T1000 (cell line): ENCODE measurements around the gene DUSP23.

ENCODE experiments used
- DNase-seq: peaks from one replicate; lab custom pipeline; 2025; ENCODE audit warnings: mixed read lengths; lab: John Stamatoyannopoulos, UW

DUSP23 gene

DNA sequence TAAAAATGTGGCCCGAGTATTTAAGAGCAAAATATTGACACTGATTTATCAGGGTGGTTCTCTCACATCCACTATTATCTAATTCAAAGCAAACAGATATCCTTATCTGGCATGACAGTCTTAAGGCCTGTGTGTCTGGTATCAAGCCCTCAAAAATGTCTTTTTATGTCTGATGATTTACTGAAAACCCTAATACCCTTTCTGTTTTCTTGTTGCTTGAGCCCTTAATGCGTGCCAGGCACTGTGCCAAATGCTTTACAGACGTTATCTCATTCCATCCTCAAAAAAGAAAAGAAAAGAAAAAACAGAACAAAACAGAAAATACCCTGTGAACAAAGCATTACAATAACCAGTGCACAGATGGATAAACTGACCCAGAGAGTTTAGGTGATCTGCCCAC lies 5.7 kb downstream of the DUSP23 start:
- DNase-seq = no peak

- DNase-seq = no peak
These were observed 6.2 kb downstream of the DUSP23 start for GRCh38 chr1:159786966-159787365.

GRCh38 chr1:159790237-159790917 lies 9.6 kb downstream of the DUSP23 start:
- DNase-seq = no peak

GRCh38 chr1:159791031-159791430 lies 10.3 kb downstream of the DUSP23 start:
- DNase-seq = no peak

GRCh38 chr1:159791461-159791860 lies 10.7 kb downstream of the DUSP23 start:
- no peak for DNase-seq

DNA sequence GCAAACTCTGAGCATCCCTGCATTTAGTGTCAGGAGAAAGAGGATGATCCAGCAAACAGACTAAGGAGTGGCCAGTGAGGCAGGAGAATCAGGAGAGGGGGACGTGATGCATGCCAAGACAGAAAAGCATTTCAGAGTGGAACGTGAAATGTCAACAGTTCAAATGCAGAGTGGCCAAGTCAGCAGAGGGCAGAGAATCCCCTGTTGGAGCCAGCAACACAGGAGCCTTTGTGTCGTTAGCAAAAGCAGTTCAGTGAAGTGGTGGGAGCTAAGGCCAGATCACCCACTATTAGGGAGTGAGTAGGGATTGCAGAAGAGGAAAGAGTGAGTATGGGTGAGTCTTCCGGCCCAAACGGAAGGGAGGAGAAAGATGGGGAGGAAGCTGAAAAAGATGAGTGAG lies 14.8 kb downstream of the DUSP23 start:
- DNase-seq = no peak

- DNase-seq = peak; percentile 44
These were observed 18.1 kb downstream of the DUSP23 start for GRCh38 chr1:159798893-159799292.

GRCh38 chr1:159799446-159799985 lies 18.8 kb downstream of the DUSP23 start:
- no peak for DNase-seq

- DNase-seq = no peak
These were observed 19.6 kb downstream of the DUSP23 start for GRCh38 chr1:159800177-159800930.

- no peak for DNase-seq
These were observed 21.3 kb downstream of the DUSP23 start, which contains the start of gene FCRL6 for GRCh38 chr1:159802111-159802510. FCRL6 (plus strand) TSS chr1:159802360; CDS start chr1:159802425, 65 bp downstream.

DNA sequence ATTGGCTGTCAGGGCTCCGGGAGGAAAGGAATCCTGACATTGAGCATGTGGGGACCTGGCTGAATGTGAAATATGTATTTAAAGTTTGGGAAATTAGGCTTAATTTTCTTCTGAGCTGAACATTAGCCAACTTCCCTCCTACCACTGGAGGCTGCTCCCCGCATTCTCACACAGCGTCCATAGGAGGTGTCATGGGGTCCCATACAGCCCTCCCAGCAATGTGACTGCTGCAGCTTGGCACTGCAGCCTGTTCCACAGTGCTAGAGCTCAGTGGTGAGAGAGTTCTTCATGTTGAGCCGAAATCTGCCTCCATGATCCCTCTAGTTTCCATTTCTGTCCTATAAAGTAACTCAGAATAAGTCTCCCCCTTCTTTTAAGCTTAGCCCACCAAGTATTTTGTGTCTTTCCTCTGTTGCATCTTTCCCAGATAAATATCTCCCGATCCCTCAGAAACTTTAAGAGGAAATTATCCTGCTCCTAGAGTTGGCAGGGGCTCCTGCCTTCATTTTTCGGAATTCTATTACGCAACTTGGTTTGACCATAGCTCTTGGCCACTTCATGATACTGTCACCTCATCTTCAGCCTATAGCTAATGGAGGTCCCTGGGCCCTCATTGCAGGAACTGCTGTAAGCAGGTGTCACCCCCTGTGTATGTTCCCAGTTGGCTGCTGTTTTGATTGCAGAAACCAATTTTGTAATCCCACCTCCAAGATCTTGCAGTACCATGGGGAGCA lies 23.4 kb downstream of the DUSP23 start:
- no peak for DNase-seq

- no peak for DNase-seq
These were observed 24.2 kb downstream of the DUSP23 start for GRCh38 chr1:159804924-159805323.

DNA sequence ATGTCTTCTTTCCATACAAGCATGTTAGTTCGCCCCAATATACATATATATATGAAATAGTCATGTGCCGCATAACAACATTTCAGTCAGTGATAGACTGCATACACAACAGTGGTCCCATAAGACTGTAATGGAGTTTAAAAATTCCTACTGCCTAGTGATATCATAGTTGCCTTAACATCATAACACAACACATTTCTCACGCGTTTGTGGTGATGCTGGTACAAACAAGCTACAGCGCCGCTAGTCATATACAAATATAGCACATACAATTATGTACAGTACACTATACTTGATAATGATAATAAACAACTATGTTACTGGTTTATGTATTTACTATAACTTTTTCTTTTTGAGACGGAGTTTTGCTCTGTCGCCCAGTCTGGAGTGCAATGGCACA lies 35.2 kb downstream of the DUSP23 start:
- DNase-seq = no peak

DNA sequence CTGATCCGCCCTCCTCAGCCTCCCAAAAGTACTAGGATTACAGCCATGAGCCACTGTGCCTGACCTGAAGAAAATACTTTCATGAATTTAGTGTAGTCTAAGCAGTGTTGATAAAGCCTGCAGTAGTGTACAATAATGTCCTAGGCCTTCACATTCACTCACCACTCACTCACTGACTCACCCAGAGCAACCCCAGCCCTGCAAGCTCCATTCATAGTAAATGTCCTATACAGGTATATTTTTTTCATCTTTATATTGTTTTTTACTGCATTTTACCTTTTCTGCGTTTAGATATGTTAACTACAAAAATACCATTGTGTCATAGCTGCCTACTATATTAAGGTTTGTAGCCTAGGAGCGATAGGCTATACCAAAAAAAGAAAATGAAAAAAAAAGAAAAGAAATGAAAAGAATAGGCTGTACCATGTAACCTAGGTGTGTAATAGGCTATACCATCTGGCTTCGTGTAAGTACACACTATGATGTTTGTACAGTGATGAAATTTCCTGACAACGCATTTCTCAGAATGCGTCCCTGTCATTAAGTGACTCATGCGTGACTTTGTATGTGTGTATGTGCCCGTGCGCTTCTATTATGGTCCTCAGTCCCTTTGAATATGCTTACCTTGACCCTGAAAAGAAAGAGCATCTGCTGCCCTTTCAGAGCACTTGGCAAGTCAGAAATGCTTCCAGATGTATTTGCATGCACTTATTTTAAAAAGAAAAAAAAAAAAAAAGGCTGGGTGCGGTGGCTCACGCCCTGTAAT lies 36.7 kb downstream of the DUSP23 start:
- DNase-seq = no peak

GRCh38 chr1:159821171-159821867 lies 40.6 kb downstream of the DUSP23 start:
- DNase-seq = peak; percentile 10

GRCh38 chr1:159823406-159823805 lies 42.6 kb downstream of the DUSP23 start:
- no peak for DNase-seq

DNA sequence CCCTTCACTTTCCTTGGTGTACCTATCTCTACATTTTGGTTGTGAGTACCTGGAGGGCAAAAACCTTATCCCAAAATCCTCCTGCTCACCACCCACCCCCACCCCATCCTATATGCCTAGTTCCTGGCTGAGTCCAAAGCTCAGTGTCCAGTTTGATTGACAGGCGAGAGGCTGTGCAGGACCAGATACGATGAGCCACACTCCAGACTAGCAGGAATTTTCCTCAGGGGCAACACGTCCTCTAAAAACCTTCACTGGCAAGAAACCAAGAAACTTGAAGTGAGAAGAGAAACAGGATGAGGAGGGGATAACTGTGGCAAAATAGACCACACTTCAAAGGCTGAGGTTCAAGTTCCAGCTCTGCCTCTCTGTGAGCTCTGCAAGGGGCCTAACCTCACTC lies 44.8 kb downstream of the DUSP23 start:
- DNase-seq = no peak

DNA sequence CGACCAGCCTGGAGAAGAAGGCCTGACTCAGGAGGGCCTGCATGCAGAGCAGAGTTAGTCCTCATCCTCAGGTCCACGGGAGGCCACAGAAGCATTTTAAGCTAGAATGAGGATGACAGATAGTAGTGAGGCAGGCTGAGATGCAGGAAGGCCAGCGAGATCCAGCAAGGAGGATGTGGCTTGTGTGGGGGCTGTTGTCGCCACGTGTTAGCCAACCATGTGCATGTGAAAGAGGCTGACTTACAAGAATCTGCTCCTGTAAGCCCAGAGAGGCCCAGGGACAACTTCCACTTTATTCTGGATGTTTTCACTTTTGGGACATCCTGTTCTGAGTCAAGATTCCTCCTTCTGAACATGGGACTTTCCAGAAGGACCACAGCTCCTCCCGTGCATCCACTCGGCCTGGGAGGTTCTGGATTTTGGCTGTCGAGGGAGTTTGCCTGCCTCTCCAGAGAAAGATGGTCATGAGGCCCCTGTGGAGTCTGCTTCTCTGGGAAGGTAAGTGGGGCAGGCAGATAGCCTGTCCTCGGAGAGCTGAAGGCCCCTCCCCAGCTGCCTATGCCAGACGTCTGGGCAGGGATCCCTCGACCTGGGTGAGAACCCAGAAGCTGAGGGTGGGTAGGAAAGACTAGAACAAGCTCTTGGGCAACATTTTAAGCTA lies 45.8 kb downstream of the DUSP23 start, which contains the start of gene SLAMF8:
TSS of gene SLAMF8 (plus strand) at position 433 of the 661 bp plus-strand sequence. CDS start at position 459, 26 bp downstream.
- no peak for DNase-seq

GRCh38 chr1:159827102-159827490 lies 46.3 kb downstream of the DUSP23 start:
- no peak for DNase-seq

DNA sequence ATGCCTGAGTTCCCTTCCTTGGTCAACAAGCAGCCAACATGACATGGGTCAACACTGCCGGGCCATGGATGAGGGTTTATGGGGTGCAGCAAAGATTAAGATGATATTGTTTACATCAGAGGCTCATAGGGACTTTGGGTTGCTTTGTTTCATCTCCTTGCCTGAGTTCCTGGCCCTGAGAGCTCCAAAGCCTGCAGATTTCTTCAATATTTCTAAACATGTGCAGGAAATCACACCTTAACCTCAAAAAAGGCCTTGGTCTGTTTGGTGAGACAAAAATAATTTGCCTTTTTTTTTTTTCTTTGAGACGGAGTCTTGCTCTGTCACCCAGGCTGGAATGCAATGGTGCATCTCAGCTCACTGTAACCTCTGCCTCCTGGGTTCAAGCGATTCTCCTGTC lies 46.8 kb downstream of the DUSP23 start:
- DNase-seq = no peak
